ENCODE data around the gene PDIK1L.
"Not testable (repeated sequence)": the region's sequence is repeated elsewhere in the genome, so short reads cannot be mapped to it uniquely, and the experiment has no call there.

The PDIK1L gene

DNA sequence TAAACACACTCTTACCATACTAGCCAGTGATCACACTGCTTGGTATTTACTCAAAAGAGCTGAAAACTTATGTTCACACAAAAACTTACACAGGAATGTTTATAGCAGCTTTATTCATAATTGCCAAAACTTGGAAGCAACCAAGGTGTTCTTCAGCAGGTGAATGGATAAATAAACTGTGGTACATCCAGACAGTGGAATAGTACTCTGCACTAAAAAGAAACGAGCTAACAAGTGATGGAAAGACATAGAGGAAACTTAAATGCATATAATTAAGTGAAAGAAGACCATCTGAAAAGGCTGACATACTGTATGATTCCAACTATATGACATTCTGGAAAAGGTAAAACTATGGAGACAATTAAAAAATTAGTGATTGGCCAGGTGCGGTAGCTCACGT lies 20.7 kb upstream of the PDIK1L start:
- no peak for DNase-seq (ENCODE audit: low spot score)

DNA sequence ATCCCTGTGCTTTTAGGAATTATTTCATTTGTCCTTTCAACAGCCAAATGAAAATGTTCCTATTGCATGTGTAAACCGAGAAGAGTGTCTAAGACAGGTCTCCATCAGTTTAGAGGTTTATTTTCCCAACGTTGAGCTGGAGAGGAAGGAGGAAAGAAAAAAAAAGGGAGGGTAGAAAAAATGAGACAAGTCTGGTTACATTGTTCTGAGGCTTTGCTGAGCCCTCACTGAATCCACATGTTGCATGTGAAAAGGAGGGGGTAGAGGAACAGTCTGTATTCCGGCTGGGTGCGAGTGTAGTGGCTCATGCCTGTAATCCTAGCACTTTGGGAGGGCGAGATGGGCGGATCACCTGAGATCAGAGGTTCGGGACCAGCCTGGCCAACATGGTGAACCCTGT lies 19.2 kb upstream of the PDIK1L start:
- no peak for DNase-seq (ENCODE audit: low spot score)

DNA sequence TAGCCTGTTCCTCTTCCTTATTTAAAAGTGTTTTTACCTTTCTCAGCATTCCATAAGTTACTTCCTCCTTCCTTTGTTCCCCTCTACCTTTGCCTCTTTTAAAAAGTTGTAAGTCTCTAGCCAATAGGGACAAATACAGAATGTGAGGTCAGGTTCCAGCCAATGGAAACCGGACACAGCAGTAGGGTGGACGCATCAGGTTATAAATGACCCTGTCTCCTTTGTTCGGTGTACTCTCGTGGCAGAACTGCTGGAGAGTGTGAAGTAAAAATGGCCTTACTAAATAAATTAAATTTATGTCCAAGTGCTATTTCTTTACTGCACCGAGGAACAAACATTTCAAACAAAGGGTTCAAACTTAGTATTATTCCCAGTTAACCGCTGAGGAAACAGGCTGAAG lies 18.1 kb upstream of the PDIK1L start:
- DNase-seq (ENCODE audit: low spot score): not testable (repeated sequence)

DNA sequence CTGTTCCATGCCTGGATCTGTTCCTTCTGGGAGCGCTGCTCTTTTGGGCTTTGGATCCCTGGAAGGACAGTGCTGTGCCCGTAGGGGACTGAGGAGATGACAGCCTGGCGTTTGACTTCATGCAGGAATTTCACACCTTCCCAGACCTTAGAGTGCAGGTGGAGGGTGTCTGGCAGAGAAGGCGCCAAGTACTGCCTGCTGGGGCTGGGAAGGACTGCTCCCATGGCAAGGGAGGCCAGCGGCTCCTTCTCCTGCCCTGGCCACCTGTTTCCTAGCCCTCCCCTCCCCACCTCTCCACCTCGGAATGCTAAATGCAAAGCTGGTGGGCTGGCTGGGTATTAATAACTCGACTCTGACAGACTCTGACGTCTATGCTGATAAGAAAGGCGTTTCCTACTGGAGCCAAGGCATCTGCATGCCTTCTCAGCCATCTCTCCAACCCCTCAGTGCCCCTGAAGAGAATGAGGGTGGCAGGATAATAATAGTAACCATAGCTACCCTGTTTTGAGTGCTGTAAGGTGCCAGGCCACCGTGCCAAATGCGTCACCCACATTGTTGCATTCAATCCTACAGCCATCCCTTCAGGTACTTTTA lies 17.5 kb upstream of the PDIK1L start:
- no peak for DNase-seq (ENCODE audit: low spot score)

DNA sequence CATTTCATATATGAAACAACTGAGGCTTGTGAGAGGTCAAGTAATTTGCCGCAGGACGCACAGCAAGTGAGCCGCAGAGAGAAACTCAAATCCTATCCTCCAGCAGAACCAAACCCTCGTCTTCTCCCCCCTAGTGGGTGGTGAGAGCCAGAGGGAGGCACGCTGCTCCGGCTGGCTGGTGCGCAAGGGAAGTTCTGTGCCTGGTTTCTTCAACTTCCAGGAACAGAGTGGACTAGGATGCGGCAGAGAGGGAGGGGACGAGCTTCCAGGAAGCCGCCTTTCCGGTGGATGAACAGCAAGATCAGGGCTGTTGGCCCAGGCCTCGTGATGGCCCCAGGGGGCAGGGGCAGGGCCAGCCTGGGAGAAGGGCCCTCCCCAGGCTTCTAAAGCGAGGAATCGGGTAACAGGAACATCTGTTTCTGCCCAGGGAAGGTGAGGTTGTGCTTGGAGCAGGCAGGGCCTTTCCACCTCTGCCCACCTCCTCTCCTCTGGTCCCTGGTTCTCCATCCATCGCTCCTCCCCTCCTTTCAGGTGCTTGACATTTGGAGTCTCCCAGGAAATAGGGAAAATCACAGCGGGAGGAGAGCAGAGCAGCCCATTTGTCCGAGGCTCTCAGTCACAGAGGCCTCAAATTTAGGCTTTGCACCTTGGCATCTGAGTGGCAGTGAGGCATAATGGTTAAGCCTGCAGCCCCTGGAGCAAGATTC lies 16.8 kb upstream of the PDIK1L start:
- DNase-seq (ENCODE audit: low spot score): no peak

DNA sequence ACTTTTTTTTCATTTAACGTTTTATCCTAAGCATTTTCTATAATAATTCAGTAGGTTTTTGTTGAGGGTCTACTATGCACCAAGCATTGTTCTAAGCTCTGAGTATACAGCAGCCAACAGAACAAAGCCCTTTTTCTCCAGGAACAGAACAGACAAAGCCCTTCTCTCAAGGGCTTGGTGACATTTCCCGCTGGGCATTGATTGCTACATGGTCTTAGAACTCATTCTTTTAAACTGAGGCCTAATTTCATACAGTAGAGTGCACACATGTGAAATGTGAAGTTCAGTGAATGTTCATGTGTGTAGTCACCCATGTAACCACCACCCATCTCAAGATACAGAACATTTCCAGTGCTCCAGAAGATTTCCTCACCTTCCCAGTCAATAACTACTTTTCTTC lies 15.2 kb upstream of the PDIK1L start:
- DNase-seq (ENCODE audit: low spot score): no peak

DNA sequence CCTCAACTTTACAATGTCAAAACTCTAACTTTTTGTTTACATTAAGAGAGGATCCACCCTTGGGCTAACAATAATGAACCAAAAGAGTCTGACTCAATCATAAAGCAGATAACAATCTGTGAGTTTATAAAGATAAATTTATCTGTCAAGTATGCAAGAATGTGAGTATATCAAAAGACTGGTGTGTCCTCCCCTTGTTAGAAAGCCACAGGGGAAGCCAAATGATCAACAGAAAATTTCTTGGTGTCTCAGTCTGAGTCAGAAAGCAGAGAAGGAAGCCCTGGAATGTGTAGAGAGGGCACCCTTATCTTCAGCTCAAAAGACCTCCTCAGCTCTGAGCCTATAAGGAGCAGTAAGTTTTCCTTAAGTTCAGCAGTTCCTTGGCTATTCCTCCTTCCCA lies 13.9 kb upstream of the PDIK1L start:
- no peak for DNase-seq (ENCODE audit: low spot score)

DNA sequence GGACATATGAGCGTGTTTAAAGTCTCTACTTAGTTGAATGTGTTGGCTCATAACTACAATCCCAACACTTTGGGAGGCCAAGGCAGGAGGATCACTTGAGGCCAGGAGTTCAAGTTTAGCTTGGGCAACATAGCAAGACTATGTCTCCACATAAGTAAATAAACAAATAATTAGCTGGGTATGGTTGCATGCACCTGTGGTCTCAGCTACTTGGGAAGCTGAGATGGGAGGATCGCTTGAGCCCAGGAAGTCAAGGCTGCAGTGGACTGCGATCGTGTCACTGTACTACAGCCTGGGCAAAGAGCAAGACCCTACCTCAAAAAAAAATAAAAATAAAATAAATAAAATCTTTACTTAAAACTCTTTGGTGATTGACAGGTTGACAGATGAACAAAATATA lies 13.0 kb upstream of the PDIK1L start:
- no peak for DNase-seq (ENCODE audit: low spot score)

DNA sequence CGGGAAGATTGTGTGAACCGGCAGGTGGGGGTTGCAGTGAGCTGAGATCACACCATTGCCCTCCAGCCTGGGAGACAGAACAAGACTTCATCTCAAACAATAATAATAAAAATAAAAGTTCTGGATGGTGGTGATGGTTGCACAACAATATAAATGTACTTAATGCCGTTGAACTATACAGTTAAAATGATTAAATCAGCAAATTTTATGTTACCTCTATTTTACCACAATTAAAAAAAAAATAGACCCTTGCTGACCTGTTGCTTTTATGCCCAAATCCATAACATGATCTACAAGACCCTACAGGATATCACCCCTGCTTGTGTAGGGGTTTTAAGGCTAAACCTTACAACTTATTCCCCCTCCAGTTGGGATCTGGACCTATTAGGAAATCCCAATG lies 11.8 kb upstream of the PDIK1L start:
- DNase-seq (ENCODE audit: low spot score): no peak

DNA sequence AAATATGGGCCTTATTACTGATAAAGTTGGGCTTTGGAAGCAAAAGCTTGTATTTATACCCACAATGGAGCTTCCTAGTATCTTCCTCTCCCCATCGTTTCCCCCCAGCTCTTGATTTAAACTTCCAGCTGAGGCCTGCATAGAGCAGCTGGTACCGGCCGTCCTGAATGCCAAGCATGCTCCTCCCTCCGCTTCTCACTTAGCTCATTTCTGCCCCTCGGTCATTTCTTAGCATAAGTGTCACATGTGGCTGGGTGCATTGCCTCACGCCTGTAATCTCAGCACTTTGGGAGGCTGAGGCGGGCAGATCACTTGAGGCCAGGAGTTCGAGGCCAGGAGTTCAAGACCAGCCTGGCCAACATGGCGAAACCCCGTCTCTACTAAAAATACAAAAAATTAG lies 11.4 kb upstream of the PDIK1L start:
- DNase-seq (ENCODE audit: low spot score): not testable (repeated sequence)

DNA sequence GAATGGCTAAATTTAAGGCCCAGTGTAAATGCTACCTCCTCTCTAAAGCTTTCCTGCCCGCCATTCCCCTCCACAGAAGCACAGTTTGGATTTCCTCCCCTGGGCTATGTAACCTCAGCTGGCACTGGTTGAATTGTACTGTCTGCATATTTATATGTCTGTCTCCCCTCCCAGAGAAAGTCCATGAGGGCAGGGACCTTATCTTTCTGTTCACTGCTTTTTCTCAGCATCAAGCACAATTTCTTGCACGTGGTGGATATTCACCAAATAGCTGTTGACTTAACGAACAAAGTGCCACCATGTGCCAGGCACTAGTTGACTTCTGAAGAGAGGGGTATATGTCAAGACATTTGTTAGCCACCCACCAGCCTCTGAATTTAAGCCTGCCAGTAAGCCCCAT lies 9.5 kb upstream of the PDIK1L start:
- no peak for DNase-seq (ENCODE audit: low spot score)

DNA sequence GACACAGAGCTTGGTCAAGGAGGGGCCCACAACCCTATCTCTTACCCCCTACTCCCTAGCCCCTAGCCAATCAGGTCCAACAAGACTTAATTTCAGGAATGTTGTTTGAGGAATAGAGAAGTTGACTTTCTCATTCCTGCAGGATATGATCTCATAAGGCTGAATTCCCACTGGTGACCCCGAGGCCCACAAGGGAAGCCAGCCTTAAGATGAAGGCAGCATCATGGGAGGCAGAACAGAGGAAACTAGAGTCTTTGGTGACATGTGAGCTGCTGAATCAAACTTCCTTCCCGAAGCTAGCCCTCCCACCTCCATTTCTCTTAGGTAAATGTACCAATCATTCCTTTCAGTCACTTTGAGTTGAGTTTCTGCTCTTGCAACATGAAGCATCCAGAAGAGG lies 9.1 kb upstream of the PDIK1L start:
- no peak for DNase-seq (ENCODE audit: low spot score)

DNA sequence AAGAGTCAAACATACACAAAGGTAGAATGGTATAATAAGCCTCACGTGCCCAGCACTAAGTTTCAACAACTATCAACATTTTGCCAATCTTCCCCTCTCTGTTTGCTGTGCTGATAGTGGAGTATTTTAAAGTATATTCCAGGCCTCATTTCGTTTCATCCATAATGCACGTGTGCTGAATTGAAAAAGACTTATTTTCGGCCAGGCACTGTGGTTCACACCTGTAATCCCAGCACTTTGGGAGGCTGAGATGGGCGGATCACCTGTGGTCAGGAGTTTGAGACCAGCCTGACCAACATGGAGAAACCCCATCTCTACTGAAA lies 6.4 kb upstream of the PDIK1L start:
- DNase-seq (ENCODE audit: low spot score): not testable (repeated sequence)

DNA sequence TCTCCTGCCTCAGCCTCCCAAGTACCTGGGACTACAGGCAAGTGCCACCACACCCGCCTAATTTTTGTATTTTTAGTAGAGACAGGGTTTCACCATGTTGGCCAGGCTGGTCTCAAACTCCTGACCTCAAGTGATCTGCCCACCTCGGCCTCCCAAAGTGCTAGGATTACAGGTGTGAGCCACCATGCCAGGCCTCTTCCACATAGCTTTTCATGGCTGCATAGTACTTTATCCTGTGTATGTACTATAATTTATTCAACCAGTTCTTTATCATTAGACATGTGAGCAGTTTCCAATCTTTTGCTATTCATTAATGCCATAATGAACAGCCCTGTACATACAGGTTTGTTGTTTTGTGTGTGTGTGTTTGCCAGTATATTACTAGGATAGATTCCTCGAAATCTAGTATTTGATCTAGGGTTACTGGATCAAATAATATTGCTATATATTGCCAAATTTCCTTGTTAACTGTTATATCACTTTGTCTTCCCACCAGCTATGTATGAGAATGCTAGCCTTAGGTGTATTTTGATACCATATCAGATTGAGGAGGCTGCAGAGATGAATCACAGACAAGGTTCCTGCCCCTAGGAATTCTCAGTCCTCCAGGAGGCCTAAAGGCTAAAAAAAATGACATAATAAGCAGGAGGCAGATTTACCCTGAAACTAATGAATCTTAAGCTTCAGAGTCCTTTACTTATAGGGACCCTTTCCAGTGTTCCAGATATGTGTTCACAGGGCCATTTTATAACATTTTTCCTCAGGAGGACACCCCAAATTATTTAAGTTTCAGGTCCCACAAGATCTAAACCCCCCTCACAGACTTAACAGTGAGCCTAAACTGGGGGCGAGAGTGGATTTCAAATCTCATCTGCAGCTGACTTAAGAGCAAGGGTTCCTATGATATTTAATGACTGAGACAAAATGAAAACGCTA lies 2.1 kb upstream of the PDIK1L start:
- no peak for DNase-seq (ENCODE audit: low spot score)

DNA sequence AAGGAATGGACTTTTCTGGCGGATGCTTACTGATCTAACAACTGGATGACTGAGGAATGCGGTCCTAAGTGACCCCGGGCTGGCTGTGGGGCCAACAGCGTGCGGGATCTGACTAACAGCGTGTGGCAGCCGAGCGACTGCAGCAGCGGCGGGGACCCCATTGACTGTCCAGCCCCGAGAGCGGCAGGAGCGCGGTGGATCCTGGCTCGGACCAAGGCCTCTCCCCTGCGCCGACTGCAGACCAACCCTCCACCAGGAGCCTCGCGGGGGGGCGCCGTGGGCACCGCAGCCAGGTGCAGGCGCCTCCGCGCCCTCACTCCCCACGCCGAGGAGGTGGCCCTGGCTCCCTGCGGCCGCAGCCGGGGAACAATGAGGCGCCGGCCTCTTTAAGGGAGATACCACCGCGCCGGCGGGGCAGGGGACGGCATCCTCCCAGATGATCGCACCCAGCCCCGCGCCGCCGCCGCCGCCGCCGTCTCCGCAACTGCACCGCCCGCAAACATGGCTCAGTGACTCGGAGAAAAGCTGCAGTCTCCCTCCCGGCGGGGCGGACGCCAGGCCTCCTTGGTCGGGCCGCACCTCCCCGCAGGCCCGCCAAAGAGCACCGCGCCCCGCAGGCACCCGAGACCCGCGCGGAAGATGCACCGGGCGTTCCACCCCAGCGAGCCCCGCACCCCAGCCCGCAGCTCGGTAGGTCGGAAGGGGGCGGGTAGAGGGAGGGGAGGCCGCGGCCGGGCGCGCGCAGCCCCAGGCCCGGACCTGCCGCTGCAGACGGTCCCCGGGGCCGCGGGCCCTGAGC lies 694 bp upstream of the PDIK1L start:
- peak; percentile 82 for DNase-seq (ENCODE audit: low spot score)

DNA sequence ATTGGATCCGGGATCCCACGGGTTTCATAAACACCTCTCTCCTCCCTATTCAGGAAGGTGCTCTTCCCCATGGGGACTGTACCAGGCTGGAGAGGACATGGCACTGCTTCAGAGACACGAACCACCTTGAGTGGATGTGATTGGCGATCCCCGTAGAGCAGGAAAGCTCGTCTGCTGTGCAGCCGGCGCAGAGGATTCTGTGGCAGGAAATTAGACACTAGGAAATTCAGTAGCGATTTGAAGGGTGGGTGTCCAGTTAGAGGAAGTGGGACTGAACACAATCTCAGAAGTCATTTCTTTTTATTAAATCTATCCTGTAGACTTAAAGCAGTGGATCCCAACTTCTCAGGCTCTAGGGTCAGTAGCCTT lies 767 bp downstream of the PDIK1L start:
- DNase-seq (ENCODE audit: low spot score): peak; percentile 38

DNA sequence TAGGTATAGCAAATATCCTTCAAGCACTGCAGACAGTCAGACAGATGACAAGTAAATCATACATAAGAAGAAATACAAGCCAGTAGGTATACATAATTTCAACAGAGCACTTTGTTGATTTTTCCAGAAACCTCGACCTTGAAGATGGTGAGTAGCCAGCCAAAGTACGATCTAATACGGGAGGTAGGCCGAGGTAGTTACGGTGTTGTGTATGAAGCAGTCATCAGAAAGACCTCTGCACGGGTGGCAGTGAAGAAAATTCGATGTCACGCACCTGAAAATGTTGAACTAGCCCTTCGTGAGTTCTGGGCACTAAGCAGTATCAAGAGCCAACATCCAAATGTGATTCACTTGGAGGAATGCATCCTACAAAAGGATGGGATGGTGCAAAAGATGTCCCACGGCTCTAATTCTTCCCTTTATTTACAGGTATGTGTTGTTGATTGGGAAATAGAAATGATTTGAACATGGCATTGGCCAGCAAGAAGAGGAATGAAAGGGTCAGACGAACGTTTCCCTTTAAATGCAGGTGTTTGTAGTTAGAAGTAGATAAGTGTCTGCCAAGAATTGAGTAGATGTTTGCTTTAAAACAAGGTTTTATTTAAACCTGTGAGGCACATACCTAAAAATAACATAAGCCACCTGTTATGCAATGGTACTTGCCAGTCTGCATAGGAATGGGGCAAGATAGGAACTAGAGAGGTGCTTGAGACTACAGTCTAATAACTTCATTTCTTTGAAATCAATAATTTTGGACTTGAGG lies 2.7 kb downstream of the PDIK1L start:
- DNase-seq (ENCODE audit: low spot score): no peak

DNA sequence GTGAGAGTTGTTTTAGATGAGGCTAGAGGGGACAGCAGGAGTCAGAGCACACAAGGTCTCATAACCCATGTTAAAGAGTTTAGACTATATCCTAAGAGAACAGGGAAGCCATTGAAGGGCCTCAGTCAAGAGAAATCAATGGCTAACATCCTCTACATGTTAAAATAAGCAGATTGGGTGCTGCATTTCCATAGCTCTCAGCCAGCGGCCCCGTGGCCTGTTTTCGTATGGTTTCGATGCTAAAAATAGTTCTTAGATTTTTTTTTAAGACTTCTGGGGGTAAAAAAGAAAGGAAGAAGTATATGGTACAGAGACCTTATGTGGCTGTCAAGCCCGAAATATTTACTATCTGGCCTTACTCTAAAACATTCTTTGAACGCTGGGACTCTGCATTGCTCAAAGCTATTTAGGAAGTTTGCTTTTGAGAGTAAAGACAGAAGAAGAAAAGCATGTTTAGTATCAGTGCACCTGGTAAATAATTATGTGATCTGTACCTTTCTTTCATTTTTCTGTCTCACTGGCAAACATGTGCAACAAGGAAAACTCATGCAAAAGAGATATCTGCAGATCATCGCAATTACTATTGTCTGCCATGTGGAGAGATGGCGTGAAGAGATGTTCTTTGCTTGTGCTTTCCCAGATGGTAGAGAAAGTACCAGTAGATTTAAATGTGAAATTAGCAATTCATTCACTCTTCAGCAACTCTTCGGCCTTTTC lies 8.4 kb downstream of the PDIK1L start:
- no peak for DNase-seq (ENCODE audit: low spot score)

DNA sequence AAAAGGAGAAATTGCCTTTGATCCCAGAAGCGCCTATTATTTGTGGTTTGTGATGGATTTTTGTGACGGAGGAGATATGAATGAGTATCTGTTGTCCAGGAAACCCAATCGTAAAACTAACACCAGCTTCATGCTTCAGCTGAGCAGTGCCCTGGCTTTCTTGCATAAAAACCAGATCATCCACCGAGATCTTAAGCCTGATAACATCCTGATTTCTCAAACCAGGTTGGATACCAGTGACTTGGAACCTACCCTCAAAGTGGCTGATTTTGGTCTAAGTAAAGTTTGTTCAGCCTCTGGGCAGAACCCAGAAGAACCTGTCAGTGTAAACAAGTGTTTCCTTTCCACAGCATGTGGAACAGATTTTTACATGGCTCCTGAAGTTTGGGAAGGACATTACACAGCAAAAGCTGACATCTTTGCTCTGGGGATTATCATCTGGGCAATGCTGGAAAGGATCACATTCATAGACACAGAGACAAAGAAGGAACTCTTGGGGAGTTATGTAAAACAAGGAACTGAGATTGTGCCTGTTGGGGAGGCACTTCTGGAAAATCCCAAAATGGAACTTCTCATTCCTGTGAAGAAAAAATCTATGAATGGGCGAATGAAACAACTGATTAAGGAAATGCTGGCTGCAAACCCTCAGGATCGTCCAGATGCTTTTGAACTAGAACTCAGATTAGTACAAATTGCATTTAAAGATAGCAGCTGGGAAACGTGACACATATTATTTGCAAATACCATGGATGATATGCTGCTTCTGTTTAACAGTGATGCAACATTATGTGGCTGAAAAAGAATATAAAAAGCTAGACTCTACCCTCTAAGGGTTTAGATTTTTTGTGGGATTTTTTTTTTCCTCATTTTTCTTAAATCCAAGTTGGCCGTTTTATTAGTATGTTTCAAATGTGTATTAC lies 10.5 kb downstream of the PDIK1L start:
- DNase-seq (ENCODE audit: low spot score): no peak

All from germinal center (tissue), 1 donor.